ENCODE results near the gene MPDZ. TPM values are rescaled to one million over a fixed set of nuclear protein-coding genes. Genes with fewer than 3 reads are reported as not detected.

The MPDZ gene
- total RNA-seq, 2 donors from 2014 or later = 52.3 to 63.1 TPM

DNA sequence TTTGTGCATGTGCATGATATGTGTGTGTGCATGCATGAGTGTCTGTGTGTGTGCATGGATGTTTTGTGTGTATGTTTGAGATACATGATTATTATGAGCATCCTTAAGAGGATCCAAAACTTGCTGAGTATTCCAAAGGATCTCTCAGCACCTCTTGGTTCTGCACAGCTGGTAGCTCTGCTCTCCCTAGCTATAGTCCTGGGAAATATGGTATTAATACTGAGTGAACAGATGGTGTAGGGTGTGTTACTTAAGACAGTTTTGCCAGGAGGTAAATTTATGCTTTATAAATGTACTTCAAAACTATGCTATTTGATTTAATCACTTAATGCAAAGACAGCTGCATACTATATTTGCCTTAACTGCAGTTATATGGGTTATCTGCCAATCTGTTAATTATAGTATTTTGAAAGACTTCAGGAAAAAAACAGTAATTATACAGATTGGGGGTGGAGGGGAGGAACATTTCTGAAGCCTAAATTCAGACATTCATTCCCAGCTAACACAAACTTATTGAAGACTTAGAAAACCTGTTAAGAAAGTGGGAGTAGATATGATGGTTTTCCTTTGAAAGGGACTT, 215.5 kb downstream of the MPDZ start:
- intact Hi-C loops (cut with DNase I) = no loop called here
- no peak for DNase-seq
- ATAC-seq = no peak

DNA sequence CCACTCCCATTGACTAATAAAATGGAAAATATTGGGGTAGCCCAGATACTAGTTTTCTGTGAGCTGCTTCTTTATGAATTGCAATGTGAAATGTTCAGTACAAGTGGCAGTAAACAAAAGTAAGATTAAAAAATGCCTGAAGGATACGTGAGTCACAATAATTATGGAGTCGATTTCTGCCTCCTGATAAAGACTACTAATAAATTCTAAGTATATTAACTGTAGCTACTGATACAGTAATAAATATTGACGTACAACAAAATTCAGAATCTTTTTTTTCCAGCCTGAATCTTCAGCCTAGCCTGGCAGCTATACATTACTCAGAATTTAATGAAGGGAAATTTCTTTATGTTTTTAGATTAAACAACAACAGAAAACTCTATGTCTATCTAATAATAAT, 218.1 kb downstream of the MPDZ start:
- DNase-seq = no peak
- ATAC-seq = no peak
- intact Hi-C loops (cut with DNase I) = no loop called here
